SJCRH30 (cell line): Measurements from ENCODE around the gene WDR38. TPM values are rescaled to one million over a fixed set of nuclear protein-coding genes. Genes with fewer than 3 reads are reported as not detected.
A peak's percentile ranks its signal among the peaks of the same experiment; 100 is the strongest.
"Not testable (repeated sequence)": the region's sequence is repeated elsewhere in the genome, so short reads cannot be mapped to it uniquely, and the experiment has no call there.

ENCODE experiments used
- DNase-seq, 2 experiments: peaks; one replicate each; pipeline ENCODE4 v3.0.0-alpha.2; 2015 to 2020
- H3K27ac ChIP-seq: fragments of 250-450 bp; sonication (Bioruptor Pico); 2 replicates; pipeline ENCODE4 v1.5.1; 2020; ENCODE audit warnings: mild to moderate bottlenecking, moderate library complexity
- H3K27me3 ChIP-seq: fragments of 250-450 bp; sonication (Bioruptor Pico); 2 replicates; pipeline ENCODE4 v1.5.1; 2020; ENCODE audit warnings: mild to moderate bottlenecking, moderate library complexity
- H3K36me3 ChIP-seq: fragments of 250-450 bp; sonication (Bioruptor Pico); 2 replicates; pipeline ENCODE4 v1.5.1; 2020; ENCODE audit warnings: mild to moderate bottlenecking, moderate library complexity
- H3K4me1 ChIP-seq: fragments of 250-450 bp; sonication (Bioruptor Pico); 2 replicates; pipeline ENCODE4 v1.5.1; 2020; ENCODE audit warnings: mild to moderate bottlenecking, moderate library complexity
- H3K4me3 ChIP-seq: fragments of 250-450 bp; sonication (Bioruptor Pico); 2 replicates; pipeline ENCODE4 v1.5.1; 2020; ENCODE audit warnings: mild to moderate bottlenecking, moderate library complexity
- H3K9me3 ChIP-seq: fragments of 250-450 bp; sonication (Bioruptor Pico); replicated peaks from 2 replicates; pipeline ENCODE4 v1.5.1; 2020; ENCODE audit warnings: mild to moderate bottlenecking, moderate library complexity
- total RNA-seq: library from RNA; depleted of rRNA; stranded (reverse); fragments of >200 nt; shearing (Covaris generic); gene quantifications from 2 replicates; pipeline ENCODE4 v1.2.3, GENCODE V29; 2014

WDR38 gene
- total RNA-seq, 1 experiment from 2014 or later, result not detected

DNA sequence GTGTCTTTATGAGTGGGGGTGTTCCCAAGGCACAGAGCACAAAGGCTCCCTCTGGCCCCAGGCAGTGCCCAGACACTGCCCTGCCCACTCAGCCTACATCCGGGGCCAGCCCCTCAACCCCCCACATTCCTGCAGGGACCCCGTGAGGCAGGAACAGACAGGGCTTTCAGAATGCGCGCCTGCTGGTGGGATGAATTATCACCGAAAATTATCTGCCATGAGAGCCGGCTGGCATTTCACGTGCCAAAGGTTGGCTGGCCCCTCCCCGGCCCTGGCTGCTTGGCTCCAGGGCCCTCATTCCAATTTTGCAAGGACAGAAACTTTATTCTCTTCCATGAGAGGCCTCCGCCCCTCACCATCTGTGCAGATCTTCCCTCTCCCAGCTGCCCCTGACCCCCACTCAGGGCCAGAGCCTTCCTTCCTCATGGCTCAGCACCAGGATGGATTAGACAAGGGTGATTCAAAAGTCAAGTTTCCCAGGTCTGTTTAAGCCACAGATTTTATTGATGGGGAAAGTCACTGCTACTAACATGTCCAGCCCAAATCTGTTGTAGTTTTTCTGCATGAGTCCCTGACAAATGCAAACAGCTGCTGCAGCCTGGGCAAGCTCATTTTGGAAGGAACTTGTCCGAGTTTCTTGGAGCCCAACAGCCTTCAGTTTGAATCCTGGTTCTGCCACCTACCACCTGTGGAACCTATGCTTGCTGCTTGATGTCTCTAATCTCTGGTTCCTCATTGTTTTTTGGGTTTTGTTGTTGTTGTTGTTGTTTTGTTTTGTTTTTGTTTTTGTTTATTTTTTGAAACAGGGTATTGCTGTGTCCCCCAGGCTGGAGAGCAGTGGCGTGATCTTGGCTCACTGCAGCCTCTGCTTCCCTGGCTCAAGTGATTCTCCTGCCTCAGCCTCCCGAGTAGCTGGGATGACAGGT lies 32.3 kb upstream of the WDR38 start:
- Histone ChIP-seq H3K4me3 (no peak overlapping the region), H3K36me3 (no peaks in the 10 kb centered on the region), H3K9me3 (no peaks in the 10 kb centered on the region), H3K27ac (peak overlapping the region; percentile 66), H3K4me1 (peaks cover 46% of the 10 kb centered on the region), H3K27me3 (no peaks in the 10 kb centered on the region)
- DNase-seq, result peak; percentile 80 to 82

GRCh38 chr9:124828489-124829333 lies 24.5 kb upstream of the WDR38 start:
- no peaks in the 10 kb centered on the region for H3K27me3 ChIP-seq
- no peak overlapping the region for H3K27ac ChIP-seq
- DNase-seq, result no peak
- no peak overlapping the region for H3K4me3 ChIP-seq
- no peaks in the 10 kb centered on the region for H3K36me3 ChIP-seq
- peaks cover 30% of the 10 kb centered on the region for H3K4me1 ChIP-seq
- no peaks in the 10 kb centered on the region for H3K9me3 ChIP-seq

DNA sequence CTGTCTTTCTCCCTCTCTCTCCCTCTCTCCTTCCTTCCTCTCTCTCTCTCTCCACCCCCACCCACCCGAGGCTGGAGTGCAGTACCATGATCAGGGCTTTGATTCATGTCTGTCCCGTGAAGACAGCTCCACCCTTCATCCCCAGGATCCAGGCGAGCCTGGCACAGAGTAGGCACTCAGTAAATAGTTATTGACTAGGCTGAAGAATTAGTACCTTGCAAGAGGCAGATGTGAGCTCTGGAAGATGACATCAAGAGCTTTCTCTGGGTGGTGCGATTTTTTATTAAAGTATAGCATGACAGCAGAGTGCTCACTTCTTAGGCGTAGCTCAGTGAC lies 24.0 kb upstream of the WDR38 start:
- H3K4me1 ChIP-seq, result peaks cover 27% of the 10 kb centered on the region
- H3K4me3 ChIP-seq, result no peak overlapping the region
- H3K36me3 ChIP-seq, result no peaks in the 10 kb centered on the region
- no peak for DNase-seq
- H3K27me3 ChIP-seq, result no peaks in the 10 kb centered on the region
- H3K9me3 ChIP-seq, result no peaks in the 10 kb centered on the region
- no peak overlapping the region for H3K27ac ChIP-seq

DNA sequence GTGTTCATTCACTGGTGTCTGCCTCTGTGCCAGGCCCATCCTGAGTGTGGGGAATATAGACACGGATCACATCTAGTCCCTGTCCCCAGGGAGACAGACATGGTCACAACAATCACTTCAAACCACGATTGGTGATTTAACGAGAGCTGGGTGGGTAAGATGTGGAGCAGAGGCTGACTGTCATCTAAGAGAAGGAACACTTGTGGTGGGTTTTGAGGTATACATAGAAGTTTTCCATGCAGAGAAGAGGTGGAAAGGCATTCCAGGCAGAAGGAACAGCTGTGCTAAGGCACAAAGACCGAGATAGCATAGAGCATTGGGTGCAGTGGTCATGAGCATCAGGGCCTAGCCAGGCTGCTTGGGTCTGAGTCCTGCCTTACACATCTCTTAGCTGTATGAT lies 22.7 kb upstream of the WDR38 start:
- Histone ChIP-seq H3K36me3 (no peaks in the 10 kb centered on the region), H3K4me3 (no peak overlapping the region), H3K4me1 (peaks cover 39% of the 10 kb centered on the region), H3K27ac (no peak overlapping the region), H3K9me3 (no peaks in the 10 kb centered on the region), H3K27me3 (no peaks in the 10 kb centered on the region)
- no peak for DNase-seq

GRCh38 chr9:124831642-124832364 lies 21.5 kb upstream of the WDR38 start:
- Histone ChIP-seq H3K27ac (peak overlapping the region; percentile 41), H3K9me3 (no peaks in the 10 kb centered on the region), H3K27me3 (no peaks in the 10 kb centered on the region), H3K36me3 (no peaks in the 10 kb centered on the region), H3K4me3 (no peak overlapping the region), H3K4me1 (peaks cover 39% of the 10 kb centered on the region)
- no peak for DNase-seq

- peak; percentile 53 to 55 for DNase-seq
- Histone ChIP-seq H3K4me1 (peaks cover 38% of the 10 kb centered on the region), H3K4me3 (0 out of 2 replicates have a peak overlapping the region, but pooled peaks have one; percentile 13), H3K27ac (peak overlapping the region; percentile 27), H3K36me3 (no peaks in the 10 kb centered on the region), H3K27me3 (no peaks in the 10 kb centered on the region), H3K9me3 (no peaks in the 10 kb centered on the region)
These were observed 18.7 kb upstream of the WDR38 start for GRCh38 chr9:124834591-124834990.

DNA sequence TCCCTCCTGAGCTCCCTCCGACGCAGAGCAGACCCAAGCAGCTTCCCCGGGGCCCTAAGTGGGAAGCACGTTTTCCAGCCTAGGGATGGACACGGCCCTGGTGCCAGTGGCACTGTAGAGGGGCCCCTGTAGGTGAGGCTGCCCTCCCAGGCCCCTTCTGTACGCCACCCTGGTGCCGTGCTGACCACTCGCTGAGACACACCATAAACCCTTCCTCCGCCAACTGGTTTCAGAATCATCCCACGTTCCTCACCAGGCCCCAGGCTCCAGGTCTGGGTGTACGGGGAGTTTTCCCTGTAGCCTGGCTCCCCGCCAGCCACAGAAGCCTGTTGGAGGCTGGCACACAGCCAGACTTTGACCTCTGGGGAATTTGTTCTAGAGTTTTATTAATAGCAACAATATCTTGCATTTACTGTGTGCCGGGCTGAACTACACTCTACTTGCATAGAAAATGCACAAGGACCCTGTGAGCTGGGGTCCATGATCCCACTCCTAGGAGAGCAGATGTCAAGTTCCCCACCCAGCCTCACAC lies 18.2 kb upstream of the WDR38 start:
- Histone ChIP-seq H3K36me3 (no peaks in the 10 kb centered on the region), H3K9me3 (no peaks in the 10 kb centered on the region), H3K27ac (peak overlapping the region; percentile 27), H3K4me3 (peak overlapping the region; percentile 13; the same call in 1 of the 2 replicates), H3K4me1 (peaks cover 39% of the 10 kb centered on the region), H3K27me3 (no peaks in the 10 kb centered on the region)
- peak; percentile 93 to 96 for DNase-seq

DNA sequence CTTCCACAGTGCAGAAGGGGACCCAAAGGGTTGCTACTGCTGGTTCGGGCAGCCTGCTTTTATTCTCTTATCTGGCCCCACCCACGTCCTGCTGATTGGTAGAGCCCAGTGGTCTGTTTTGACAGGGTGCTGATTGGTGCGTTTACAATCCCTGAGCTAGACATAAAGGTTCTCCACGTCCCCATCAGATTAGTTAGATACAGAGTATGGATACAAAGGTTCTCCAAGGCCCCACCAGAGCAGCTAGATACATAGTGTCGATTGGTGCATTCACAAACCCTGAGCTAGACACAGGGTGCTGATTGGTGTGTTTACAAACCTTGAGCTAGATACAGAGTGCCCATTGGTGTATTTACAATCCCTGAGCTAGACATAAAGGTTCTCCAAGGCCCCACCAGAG lies 15.1 kb upstream of the WDR38 start:
- not testable (repeated sequence) for H3K27ac ChIP-seq, DNase-seq, H3K9me3 ChIP-seq, H3K36me3 ChIP-seq, H3K27me3 ChIP-seq, H3K4me3 ChIP-seq
- H3K4me1 ChIP-seq, result peaks cover 35% of the 10 kb centered on the region

DNA sequence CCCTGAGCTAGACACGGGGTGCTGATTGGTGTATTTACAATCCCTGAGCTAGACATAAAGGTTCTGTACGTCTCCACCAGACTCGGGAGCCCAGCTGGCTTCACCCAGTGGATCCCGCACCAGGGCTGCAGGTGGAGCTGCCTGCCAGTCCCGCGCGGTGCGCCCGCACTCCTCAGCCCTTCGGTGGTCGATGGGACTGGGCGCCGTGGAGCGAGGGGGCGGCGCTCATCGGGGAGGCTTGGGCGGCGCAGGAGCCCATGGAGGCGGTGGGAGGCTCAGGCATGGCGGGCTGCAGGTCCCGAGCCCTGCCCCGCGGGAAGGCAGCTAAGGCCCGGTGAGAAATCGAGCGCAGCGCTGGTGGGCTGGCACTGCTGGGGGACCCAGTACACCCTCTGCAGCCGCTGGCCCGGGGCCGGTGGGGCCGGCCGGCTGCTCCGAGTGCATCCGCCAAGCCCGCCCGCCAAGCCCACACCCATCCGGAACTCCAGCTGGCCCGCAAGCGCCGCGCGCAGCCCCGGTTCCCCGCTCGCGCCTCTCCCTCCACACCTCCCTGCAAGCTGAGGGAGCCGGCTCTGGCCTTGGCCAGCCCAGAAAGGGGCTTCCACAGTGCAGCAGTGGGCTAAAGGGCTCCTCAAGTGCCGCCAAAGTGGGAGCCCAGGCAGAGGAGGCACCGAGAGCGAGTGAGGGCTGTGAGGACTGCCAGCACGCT lies 14.5 kb upstream of the WDR38 start:
- not testable (repeated sequence) for H3K9me3 ChIP-seq, H3K36me3 ChIP-seq, H3K27ac ChIP-seq, DNase-seq, H3K4me3 ChIP-seq, H3K27me3 ChIP-seq
- H3K4me1 ChIP-seq, result peaks cover 34% of the 10 kb centered on the region

DNA sequence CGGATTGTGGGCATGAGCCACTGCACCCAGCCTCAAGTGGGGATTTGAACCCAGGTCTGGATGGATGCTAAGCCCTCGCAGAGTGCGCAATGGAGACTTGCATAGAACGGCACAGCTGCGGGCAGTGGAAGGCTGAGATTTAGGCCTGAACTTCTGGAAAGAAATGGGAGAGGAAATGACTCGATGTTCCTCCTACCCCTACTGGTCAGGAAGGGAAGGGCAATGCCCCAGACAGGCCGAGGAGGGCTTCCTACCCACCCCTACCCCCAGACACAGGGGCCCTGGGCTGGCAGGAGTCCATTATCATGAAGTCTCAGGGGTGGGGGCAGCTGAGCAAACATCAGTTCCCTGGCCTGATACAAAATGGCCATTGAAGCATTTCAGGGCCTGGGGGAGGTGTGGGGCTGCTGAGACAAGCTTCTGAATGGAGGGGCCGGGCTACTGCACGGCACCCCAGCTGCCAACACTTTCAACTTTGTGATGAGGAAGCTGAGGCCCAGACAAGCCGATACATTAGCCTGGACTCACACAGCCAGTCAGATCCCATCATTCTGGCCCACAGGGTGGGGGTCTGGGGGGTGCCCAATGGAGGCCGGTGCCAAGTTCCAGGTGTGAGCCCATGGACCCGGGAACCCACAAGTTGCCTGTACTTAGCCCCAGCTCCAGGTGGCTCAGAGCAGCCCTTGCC lies 13.5 kb upstream of the WDR38 start:
- H3K27ac ChIP-seq, result peak overlapping the region; percentile 93
- no peaks in the 10 kb centered on the region for H3K36me3 ChIP-seq
- peaks cover 28% of the 10 kb centered on the region for H3K4me1 ChIP-seq
- H3K4me3 ChIP-seq, result peak overlapping the region; percentile 3; the same call in 1 of the 2 replicates
- DNase-seq, result peak; percentile 99
- no peaks in the 10 kb centered on the region for H3K27me3 ChIP-seq
- H3K9me3 ChIP-seq, result no peaks in the 10 kb centered on the region

DNA sequence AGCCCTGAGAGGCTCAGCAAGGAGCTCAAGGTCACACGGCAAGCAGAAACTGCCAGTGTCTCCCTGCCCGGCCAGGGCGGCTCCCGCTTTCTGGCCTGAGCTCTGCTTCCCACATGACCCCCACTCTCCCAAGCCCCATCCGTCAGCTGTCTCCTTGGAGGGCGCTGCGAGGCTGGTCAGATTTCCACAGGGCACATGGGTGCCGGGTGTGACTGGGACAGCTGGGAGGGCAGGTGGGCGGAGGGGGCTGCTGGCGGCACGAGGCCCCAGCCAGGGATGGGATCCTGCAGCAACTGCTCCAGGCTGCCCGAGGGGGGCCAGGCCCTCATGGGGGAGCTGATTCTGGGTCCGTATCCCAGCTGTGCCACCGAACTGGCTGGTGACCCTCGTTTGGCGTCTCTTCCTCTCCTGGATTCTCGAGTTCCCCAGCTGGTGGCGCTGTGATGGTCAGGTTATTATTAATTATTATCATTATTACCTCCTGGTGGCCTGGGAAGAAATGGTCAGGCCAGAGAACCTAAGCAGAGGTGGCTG lies 12.9 kb upstream of the WDR38 start:
- Histone ChIP-seq H3K36me3 (no peaks in the 10 kb centered on the region), H3K9me3 (no peaks in the 10 kb centered on the region), H3K4me3 (peak overlapping the region; percentile 3; the same call in 1 of the 2 replicates), H3K27ac (peak overlapping the region; percentile 93), H3K4me1 (peaks cover 22% of the 10 kb centered on the region), H3K27me3 (no peaks in the 10 kb centered on the region)
- peak; percentile 99 for DNase-seq

GRCh38 chr9:124841075-124841821 lies 12.0 kb upstream of the WDR38 start:
- Histone ChIP-seq H3K27me3 (no peaks in the 10 kb centered on the region), H3K4me3 (no peak overlapping the region), H3K27ac (peak overlapping the region; percentile 93), H3K36me3 (no peaks in the 10 kb centered on the region), H3K4me1 (peaks cover 26% of the 10 kb centered on the region), H3K9me3 (no peaks in the 10 kb centered on the region)
- DNase-seq, result peak in 1 of 2 experiments; percentile 21
